ENCODE results near the gene PTGFR. TPM values are rescaled to one million over a fixed set of nuclear protein-coding genes. Genes with fewer than 3 reads are reported as not detected.

Gene PTGFR
- total RNA-seq, 4 donors from 2014 or later = 0.18 to 1.7 (median 1.0) TPM

GRCh38 chr1:78520216-78520615 lies 29.4 kb downstream of the PTGFR start:
- Histone ChIP-seq H3K4me1 (no peaks in the 10 kb centered on the region), H3K36me3 (no peaks in the 10 kb centered on the region), H3K4me3 (no peak overlapping the region), H3K27me3 (no peaks in the 10 kb centered on the region), H3K9me3 (no peaks in the 10 kb centered on the region), H3K27ac (no peak overlapping the region)
- DNase-seq = no peak
- TF ChIP-seq POLR2A (IDR thresholded peaks at IDR 0.05) = no peak
- TF ChIP-seq CTCF (IDR thresholded peaks at IDR 0.05) = no peak

GRCh38 chr1:78520843-78521242 lies 30.1 kb downstream of the PTGFR start:
- Histone ChIP-seq H3K36me3 (no peaks in the 10 kb centered on the region), H3K9me3 (no peaks in the 10 kb centered on the region), H3K4me1 (no peaks in the 10 kb centered on the region), H3K4me3 (no peak overlapping the region), H3K27ac (no peak overlapping the region), H3K27me3 (no peaks in the 10 kb centered on the region)
- TF ChIP-seq POLR2A (IDR thresholded peaks at IDR 0.05) = no peak
- DNase-seq = no peak

GRCh38 chr1:78522136-78522535 lies 31.4 kb downstream of the PTGFR start:
- peak overlapping the region in 1 of 4 donors; percentile 21 for H3K27ac ChIP-seq
- H3K9me3 ChIP-seq = no peaks in the 10 kb centered on the region
- H3K27me3 ChIP-seq = no peaks in the 10 kb centered on the region
- no peaks in the 10 kb centered on the region for H3K36me3 ChIP-seq
- H3K4me3 ChIP-seq = no peak overlapping the region
- DNase-seq = no peak
- TF ChIP-seq POLR2A (IDR thresholded peaks at IDR 0.05) (no peak), CTCF (IDR thresholded peaks at IDR 0.05) (no peak)
- H3K4me1 ChIP-seq = no peaks in the 10 kb centered on the region

- Histone ChIP-seq H3K36me3 (no peaks in the 10 kb centered on the region), H3K27me3 (no peaks in the 10 kb centered on the region), H3K4me1 (no peaks in the 10 kb centered on the region), H3K27ac (no peak overlapping the region), H3K4me3 (no peak overlapping the region), H3K9me3 (no peaks in the 10 kb centered on the region)
- DNase-seq = no peak
- TF ChIP-seq POLR2A (IDR thresholded peaks at IDR 0.05) (no peak), CTCF (IDR thresholded peaks at IDR 0.05) (no peak)
These were observed 35.7 kb downstream of the PTGFR start for GRCh38 chr1:78526496-78526895.

- no peaks in the 10 kb centered on the region for H3K27me3 ChIP-seq
- TF ChIP-seq POLR2A (IDR thresholded peaks at IDR 0.05) (no peak), CTCF (IDR thresholded peaks at IDR 0.05) (no peak)
- no peak for DNase-seq
- no peak overlapping the region for H3K27ac ChIP-seq
- H3K4me3 ChIP-seq = no peak overlapping the region
- H3K36me3 ChIP-seq = no peaks in the 10 kb centered on the region
- H3K4me1 ChIP-seq = no peaks in the 10 kb centered on the region
- H3K9me3 ChIP-seq = no peaks in the 10 kb centered on the region
These were observed 36.9 kb downstream of the PTGFR start for GRCh38 chr1:78527706-78528105.

- no peaks in the 10 kb centered on the region for H3K9me3 ChIP-seq
- no peaks in the 10 kb centered on the region for H3K36me3 ChIP-seq
- TF ChIP-seq CTCF (IDR thresholded peaks at IDR 0.05) (no peak), POLR2A (IDR thresholded peaks at IDR 0.05) (no peak)
- H3K4me3 ChIP-seq = no peak overlapping the region
- H3K27ac ChIP-seq = no peak overlapping the region
- no peak for DNase-seq
- H3K27me3 ChIP-seq = no peaks in the 10 kb centered on the region
- H3K4me1 ChIP-seq = no peaks in the 10 kb centered on the region
These were observed 42.8 kb downstream of the PTGFR start for GRCh38 chr1:78533527-78533926.
